GM18499 (cell line): Measurements from ENCODE around the gene ANKRD37.

Source experiments
- ATAC-seq: cut with Tn5 transposase; IDR thresholded peaks from one replicate; pipeline ENCODE4 v1.9.1; 2021; ENCODE audit warnings: moderate number of reproducible peaks; ENCODE audit not compliant: insufficient read depth, unreplicated experiment

ANKRD37 gene

DNA sequence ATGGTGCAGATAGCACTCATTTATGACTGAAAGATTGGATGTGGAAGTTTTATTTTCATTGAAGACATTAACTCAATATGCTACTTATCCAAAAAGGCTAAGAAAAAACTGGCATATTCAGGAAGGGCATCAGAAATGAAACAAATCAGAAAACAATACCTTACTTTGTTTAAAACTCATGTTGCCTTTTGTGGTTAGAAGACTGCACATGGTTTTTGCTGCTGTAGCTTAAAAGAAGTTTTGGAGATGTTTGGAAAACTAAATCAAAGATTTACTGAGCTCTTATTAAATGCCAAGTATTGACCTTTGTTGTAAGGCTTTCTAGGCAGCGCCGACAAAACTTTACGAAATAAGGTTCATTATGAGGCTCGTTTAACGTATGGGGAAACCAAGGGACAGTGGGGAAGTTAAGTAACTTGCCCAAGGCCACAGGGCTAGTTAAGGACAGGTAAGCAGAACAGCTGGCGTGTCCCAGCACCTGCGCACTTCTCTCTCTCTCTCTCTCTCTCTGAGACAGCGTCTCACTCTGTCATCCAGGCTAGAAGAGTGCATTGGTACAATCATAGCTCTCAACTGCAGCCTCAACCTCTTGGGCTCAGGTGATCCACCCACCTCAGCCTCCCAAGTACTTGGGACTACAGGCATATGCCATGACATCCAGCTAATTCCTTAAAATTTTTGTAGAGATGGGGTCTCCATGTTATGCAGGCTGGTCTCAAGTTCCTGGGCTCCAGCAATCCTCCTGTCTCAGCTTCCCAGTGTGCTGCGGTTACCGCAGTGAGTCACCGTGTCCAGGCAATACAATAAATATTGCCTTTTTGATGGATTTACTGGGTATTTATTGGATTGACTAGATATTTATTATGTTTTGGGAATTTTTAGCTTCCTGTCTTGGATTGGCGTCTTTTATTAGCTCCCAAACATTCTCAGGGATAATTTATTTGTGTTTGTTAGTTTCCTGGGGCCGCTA is 17.0 kb upstream of the ANKRD37 start:
- no peak for ATAC-seq

DNA sequence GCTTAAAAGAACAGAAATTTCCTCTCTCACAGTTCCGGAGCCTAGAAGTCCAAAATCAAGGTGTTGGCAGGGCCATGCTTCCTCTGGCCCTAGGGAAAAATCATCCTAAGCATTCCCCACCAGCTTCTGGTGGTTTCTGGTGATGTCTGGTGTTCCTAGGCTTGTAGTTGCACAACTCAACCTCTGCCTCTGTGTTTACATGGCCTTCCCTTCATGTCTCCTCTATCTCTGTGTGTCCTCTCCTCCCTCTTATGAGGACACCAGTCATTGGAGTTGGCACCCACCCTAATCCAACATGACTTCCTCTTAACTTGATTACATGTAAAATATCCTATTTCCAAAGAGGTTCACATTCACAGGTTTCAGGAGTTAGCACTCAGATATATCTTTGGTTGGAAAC is 16.3 kb upstream of the ANKRD37 start:
- ATAC-seq, result no peak

DNA sequence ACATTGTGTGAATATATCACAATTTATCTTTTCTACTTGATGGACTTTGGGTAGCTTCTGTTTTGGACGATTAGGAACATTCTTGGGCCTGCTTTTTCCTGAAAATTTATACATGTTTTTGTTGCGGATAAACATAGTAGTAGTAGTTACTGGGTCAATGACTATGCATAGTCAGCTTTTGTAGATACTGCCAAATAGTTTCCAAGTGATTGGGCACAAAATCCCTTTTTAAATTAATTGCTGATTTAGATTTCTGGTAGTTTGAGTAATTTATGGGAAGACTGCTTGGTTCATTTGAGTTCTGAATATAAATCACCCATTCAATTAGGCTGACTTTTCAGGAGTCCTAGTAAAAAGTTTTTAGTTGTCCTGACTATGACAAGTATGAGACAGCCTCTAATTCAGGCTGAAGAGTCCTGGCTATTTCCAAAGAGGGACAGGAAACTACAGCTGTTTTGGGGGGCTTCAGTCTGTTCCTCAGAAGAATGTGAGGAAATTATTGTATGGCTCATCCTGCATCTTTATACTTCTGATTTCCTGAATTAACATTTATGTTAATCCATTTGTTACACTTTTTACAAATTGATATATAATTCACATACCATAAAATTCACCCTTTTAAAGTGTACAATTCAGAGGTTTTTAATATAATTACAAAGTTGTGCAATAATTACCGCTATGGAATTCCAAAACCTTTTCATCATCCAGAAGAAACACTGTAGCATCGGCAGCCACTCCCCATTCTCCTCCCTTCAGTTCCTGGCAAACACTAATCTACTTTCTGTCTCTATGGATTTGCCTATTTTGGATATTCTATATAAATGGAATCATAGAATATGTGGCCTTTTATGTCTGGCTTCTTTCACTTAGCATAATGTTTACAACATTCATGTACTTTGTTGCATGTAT is 15.1 kb upstream of the ANKRD37 start:
- no peak for ATAC-seq

DNA sequence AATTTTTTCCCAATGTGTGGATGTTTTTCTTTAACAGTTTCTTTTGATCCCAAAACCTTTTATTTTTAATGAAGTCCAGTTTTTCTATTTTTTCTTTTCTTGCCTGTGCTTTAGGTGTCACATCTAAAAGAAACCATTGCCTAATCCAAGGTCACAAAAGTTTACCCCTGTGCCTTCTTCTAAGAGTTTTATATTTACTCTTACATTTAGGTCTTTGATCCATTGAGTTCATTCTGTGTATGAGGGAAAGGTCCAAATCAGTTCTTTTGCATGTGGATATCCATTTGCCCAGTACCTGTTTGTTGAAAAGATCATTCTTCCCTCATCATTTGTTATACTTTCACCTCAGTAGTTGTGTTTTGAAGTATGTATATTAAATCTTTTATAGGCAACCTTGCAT is 13.9 kb upstream of the ANKRD37 start:
- no peak for ATAC-seq

DNA sequence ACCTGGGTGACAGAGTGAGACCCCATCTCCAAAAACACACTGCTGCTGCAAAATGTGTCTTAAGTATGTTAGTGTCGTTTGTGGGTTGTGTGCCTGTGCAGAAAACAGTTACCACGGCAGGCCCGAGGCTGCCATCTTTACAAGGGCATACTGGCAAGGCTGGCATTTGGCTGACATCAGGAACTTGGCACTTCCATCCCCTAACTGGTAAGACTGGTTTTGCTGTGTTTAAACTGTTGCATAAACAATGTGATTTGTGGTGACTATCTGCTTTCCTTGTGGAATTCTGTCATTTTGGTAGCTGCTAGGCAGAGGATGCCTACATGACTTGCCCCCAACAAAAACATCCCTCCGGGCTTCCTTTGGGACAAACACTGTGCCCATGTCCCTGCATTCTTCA is 13.2 kb upstream of the ANKRD37 start:
- no peak for ATAC-seq

DNA sequence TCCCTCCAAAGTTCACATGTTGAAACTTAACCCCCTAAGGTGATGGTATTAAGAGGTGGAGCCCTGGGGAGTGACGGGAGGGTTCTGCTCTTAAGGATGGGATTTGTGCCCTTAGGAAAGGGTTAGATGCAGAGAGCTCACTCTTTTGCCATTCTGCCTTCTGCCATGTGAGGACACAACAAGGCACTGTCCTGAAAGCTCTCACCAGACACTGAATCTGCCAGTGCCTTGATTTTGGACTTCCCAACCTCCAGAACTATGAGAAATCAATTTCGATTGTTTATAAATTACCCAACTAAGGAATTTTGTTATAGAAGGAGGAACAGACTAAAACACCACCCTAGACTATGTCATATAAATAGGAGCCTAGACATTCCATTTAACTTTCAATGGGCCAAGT is 12.6 kb upstream of the ANKRD37 start:
- no peak for ATAC-seq

DNA sequence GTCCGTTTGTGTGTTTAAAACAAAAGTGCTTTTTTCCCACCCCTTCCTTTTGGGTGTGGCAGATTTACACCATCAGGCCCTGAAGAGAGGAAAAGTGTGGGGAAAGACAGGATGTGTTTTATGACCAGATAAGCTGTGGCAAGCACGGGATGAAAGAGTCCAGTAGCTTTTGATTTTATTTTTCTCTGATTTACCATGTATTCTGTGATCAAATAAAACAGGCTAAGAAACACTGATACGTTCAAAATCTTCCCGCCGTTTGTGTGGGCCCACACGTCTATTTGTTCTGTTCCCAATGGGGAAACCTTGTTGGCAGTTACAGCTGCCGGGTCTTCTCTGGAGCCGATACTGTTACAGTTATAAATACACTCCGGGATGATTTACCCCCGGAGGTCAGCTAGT is 11.7 kb upstream of the ANKRD37 start:
- ATAC-seq, result no peak

DNA sequence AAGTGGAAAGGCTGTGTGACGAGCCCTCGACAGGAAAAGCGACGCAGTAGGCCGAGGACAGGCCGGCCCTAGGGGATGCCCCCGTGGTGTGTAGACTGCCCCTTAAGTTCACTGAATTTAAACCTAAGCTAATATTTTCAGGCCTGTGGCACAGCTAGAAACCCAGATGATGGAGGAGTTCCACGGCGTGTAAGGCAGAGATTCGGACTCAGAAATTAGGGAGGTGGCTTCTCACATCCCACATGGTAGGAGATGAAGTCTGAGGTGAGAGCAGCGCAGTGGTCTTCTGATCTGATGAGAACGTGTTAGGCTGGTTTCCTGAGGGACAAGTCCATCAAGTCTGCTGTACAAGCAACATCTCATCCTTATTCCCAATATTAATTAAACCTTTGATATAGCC is 8.7 kb upstream of the ANKRD37 start:
- ATAC-seq, result no peak

DNA sequence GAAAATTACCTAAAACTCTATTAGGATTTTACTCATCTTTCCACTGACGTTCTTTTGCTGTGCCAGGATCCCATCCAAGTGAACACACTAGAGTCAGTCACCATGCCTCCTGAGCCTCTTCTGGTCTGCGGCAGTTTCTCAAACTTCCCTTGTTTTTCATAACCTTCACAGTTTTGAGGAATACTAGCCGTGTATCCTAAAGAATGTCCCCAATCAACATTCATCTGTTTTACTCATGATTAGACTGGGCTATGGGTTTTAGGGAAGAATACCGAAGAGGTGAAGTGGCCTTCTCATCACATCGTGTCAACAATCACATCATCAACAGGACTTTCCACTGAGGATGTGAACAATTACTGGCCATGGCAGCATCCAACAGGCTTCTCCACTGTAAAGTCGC is 5.7 kb upstream of the ANKRD37 start:
- no peak for ATAC-seq

DNA sequence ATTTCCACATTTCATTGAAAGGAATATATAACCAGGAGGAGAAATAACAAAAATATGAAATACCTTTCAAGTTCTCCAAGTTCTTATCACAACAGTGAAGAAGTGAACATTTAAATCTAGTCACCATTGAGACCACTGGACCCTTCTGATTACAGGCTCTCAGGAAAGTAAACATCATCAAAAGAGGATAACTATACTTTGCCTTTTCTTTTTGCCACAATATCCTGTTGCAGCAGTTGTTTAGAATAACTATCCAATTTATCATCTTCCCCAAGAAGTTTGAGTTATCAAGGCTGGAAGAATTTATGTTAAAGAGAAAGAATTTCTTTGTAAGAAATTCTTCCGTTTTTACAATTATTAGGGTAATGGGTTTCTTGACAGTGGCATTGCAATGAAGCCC is 4.5 kb upstream of the ANKRD37 start:
- no peak for ATAC-seq

DNA sequence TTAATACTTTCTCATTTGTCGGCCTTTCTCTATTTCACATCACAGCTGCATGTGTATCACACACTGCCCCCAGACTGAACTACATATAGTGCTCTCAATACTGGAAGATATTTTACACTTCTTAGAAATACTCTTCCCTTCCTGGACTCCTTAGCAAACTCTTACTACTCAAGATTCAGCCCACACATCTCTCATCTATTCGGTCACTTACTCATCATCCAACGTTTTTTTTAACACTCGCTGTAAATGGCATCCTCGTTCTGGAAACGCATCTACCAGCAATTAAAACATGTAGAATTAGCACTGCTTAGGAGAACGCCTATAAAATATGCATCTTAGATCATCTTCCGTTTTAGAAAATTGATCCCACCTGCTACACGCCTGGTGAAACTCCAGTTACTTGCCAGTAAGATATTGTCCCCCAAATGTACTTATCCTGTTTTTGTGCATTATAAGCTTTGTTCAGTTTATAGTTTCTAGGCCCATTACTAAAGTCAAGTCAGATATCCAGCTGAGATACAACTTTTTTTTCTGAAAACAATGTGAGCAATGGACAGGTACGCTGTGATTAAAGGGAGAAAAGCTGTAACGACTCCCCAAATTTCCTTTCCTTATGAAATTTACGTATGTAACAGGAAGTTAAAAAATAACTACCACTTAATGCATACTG is 1.9 kb upstream of the ANKRD37 start:
- ATAC-seq, result no peak

DNA sequence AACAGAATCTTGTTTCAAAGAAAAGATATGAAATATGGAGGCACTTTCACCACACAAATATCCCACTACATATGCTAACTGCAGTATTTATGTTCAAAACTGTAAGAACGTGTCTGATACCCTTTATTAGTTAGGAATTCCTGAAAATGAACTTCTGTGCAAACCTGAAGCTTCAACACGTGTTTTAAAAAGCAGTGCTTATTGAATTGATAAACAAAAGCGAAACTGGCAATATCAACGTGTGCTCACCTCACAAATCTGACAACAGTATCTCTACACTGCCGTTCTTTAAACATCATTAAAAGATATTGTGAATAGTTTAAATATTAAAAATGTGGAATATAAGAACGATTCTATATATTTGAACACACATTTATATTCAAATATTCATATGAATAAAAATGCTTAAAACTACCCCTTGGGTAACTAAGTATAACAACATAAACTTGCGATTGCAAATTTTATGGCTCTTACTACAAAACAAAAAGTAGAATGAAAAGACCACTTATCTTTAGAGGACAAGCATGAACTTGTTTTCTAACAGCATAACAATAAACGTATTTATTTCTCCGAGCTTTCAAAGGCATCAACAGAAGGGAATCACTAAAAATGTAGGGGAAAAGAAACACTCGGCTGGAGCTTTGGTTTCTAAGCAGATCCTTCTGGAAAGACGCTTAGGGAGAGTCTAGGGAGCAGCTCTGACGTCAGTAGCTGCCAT is 1.2 kb upstream of the ANKRD37 start, which contains the start of gene LRP2BP:
Gene LRP2BP (minus strand): TSS at position 687 of the 718 bp plus-strand sequence. CDS start 17,738 bp downstream, outside the sequence.
- ATAC-seq, result no peak

DNA sequence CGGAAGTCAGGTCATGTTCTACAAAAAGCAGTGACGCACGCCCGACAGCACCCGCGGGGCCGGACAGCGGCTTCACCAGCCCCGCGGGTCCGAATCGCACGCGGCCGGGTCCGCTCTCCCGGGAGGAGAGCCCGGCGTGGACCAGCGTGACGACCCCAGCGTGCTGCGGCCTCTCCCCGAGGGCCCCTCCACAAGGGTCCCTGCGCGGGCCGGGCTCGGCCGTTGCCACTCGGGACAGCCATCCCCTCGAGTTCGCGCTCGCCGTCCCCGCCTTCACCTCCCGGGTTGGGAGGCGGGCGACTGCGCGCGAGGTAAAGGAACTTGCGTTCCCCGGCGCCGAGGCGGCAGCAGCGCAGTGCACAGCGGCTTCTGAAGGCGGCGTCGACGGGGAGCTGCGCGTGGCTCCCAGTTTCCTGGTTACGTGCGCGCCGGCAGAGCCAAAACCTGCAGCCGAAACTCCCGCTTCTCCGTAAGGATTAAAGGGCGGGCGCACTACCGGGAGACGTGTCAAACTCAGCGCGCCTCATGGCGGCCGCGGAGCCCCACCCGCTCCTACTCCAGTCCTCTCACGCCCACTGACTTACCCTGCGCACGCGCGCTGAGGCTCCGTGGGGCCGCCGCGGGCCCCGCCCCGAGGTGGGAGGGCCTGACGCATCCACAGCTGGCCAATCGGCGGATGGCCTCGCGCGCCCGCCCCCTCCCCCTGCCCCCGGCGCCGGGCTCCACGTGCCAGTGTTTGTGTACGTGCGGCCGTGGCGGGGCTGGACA is 501 bp upstream of the ANKRD37 start:
- ATAC-seq, result peak; percentile 54

DNA sequence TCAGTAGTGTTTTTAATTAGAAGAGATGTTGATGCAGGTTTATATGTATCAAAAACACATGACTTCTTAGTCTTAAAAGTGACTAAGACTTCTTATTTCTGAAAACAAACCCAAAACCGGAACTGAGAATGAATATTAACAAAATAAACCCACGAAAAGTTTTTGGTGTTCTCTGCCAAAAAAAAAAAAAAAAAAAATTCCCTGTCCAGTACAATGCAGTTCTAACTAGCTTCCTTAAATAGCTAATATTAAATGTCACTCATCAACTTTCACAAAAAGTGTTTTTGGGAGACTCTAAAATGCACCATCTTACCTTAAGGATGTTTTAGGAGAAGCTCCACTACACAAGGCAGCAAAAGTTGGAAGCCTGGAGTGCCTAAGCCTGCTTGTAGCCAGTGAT is 2.0 kb downstream of the ANKRD37 start:
- ATAC-seq, result no peak

DNA sequence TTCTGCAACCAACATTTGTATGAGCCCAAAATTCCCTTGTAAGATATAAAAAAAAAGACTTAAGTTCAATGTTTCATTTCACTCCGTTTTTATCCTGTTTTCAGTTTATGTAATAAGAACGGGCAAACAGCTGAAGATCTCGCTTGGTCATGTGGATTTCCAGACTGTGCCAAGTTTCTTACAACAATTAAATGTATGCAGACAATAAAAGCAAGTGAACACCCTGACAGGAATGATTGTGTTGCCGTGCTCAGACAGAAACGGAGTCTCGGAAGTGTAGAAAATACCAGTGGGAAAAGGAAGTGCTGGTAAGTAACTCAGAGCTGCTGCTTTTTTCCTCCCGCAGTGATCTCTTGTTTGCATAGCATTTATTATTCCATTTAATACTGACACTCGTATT is 2.8 kb downstream of the ANKRD37 start:
- ATAC-seq, result no peak

DNA sequence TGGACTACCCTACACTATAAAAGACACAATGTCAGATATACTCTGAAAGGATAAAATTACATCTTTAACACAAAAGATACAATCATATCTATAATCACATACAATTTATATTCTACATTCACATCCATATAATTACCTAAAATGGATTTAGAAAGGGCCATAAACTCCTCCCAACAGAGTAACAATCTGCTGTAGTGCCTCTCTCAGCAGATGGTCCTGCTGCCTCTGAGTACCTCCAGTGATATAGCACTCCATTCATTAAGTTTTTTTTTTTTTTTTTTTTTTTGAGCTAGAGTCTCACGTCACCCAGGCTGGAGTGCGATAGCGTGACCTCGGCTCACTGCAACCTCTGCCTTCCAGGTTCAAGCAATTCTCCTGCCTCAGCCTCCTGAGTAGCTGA is 7.4 kb downstream of the ANKRD37 start:
- ATAC-seq, result no peak

DNA sequence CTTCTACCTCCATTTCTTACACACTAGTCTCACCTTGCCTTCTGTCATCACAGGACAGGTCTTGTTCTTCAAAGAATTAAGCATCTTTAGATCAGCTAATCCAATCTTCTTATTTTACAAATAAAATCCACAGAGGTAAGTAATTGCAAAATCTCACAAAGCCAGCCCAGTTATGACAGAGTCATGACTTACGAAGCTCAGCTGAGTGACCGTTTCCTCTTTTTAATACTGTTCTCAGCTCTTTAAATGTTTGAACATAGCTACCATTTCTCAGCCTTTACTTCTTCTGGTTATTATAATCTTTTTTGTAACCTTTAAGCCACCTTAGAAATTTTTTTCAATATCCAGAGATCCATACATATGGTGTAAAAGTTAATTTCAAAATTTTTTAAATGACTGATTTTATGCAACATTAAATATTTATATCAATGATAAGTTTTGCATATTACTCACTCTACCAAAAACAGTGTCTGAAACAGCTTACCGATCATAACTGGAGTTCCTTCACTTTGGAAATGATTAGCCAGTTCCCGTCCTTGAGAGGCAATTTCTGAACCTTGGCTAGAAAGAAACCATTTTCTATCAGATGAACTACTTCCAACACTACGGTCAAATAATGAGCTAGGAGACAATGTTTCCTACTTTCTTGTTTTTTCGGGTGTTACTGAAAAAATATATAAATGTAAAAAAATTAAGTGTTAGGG is 8.8 kb downstream of the ANKRD37 start:
- peak; percentile 51 for ATAC-seq

DNA sequence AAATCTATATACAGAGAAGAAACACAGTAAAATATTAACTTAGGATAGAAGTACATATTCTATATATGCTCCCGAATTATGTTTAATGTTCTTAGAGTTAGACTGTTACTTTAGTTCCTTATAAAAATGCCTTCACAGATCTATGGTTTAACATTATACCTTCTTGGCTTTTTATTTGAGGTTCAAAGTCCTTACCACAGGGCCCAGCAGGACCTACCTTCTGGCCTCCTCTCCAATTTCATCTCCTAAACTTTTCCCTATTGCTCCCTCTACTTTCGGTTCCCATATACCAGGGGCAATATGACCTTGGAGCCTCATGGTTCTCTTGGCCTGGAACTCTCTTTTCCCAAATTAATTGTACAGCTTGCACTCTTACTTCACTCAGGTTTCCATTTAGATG is 11.8 kb downstream of the ANKRD37 start:
- ATAC-seq, result no peak

DNA sequence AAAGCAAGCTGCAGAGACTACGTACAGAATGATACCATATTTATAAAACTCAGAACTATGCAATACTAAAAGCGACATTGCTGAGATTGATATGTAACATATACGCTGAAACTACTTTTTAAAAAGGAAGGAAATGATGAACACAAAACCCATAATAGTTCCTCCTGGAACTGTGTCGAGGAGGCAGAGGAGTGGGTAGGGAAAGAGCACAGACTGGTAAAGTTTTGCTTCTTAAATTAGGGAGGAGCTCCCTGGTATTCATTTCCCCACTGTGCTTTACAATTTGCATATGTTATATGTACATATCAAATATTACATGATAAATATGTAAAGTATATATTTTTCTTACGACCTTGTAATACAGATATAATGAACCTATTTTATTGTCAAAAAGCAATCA is 15.2 kb downstream of the ANKRD37 start:
- no peak for ATAC-seq
